Subcutaneous abdominal adipose tissue (tissue), 5 donors: ENCODE results near the gene APOOL.
"Not testable (repeated sequence)": the region's sequence is repeated elsewhere in the genome, so short reads cannot be mapped to it uniquely, and the experiment has no call there.

ENCODE experiments used
- H3K27ac ChIP-seq: one replicate; pipeline ENCODE4 v1.7.0; 2013; ENCODE audit warnings: low read depth, mild to moderate bottlenecking, inconsistent platforms, low read length, moderate library complexity
- H3K27me3 ChIP-seq, 5 donors: one replicate each; pipeline ENCODE4 v1.7.0; 2013; ENCODE audit warnings: low read length in 5 of 5, inconsistent platforms in 1 of 5; ENCODE audit not compliant: control insufficient read depth in 5 of 5, insufficient read depth in 4 of 5
- H3K36me3 ChIP-seq, 5 donors: one replicate each; pipeline ENCODE4 v1.7.0; 2013; ENCODE audit warnings: low read length in 5 of 5; ENCODE audit not compliant: control insufficient read depth in 5 of 5, insufficient read depth in 5 of 5
- H3K4me1 ChIP-seq, 5 donors: one replicate each; pipeline ENCODE4 v1.7.0; 2013; ENCODE audit warnings: low read length in 5 of 5, mild to moderate bottlenecking in 3 of 5, moderate library complexity in 1 of 5; ENCODE audit not compliant: control insufficient read depth in 5 of 5, insufficient read depth in 5 of 5
- H3K4me3 ChIP-seq, 5 donors: one replicate each; pipeline ENCODE4 v1.7.0; 2013; ENCODE audit warnings: low read length in 5 of 5, low read depth in 1 of 5
- H3K9ac ChIP-seq, 5 donors: one replicate each; pipeline ENCODE4 v1.7.0; 2013; ENCODE audit warnings: low read length in 5 of 5, mild to moderate bottlenecking in 4 of 5, moderate library complexity in 3 of 5
- H3K9me3 ChIP-seq, 5 donors: one replicate each; pipeline ENCODE4 v1.7.0; 2013; ENCODE audit warnings: low read length in 5 of 5; ENCODE audit not compliant: control insufficient read depth in 5 of 5
- donor health status: healthy.
- donor health status: healthy.
- donor health status: healthy.
- donor health status: healthy.
- donor health status: healthy.

APOOL gene

GRCh38 chrX:85003655-85004244 lies at the start of gene APOOL:
TSS of gene APOOL (plus strand) at chrX:85003877. CDS start at chrX:85003913, 36 bp downstream.
- H3K36me3 ChIP-seq = no peaks in the 10 kb centered on the region
- H3K27ac ChIP-seq = peak within 1 kb of the TSS; percentile 30
- peaks cover 0 to 3% (median 0%) of the 10 kb centered on the region in 5 donors for H3K9me3 ChIP-seq
- peak within 1 kb of the TSS; percentile 48 to 86 (median 69) for H3K9ac ChIP-seq
- peak within 1 kb of the TSS; percentile 74 to 95 (median 76) for H3K4me3 ChIP-seq
- no peaks in the 10 kb centered on the region for H3K27me3 ChIP-seq
- H3K4me1 ChIP-seq = peaks cover 0 to 10% (median 8%) of the 10 kb centered on the region in 5 donors

- no peaks in the 10 kb centered on the region for H3K9me3 ChIP-seq
- no peak overlapping the region for H3K9ac ChIP-seq
- no peak overlapping the region for H3K27ac ChIP-seq
- no peaks in the 10 kb centered on the region for H3K36me3 ChIP-seq
- H3K4me3 ChIP-seq = no peak overlapping the region
- no peaks in the 10 kb centered on the region for H3K27me3 ChIP-seq
- no peaks in the 10 kb centered on the region for H3K4me1 ChIP-seq
Observed at GRCh38 chrX:84956304-84956703, 47.4 kb upstream of the APOOL start.

- Histone ChIP-seq H3K4me3 (no peak overlapping the region), H3K36me3 (no peaks in the 10 kb centered on the region), H3K9me3 (peaks cover 0 to 10% (median 3%) of the 10 kb centered on the region in 5 donors), H3K4me1 (no peaks in the 10 kb centered on the region), H3K9ac (no peak overlapping the region), H3K27ac (no peak overlapping the region), H3K27me3 (peaks cover 0 to 5% (median 0%) of the 10 kb centered on the region in 5 donors)
Observed at GRCh38 chrX:84974803-84975202, 28.9 kb upstream of the APOOL start.

- H3K27me3 ChIP-seq = peaks cover 2 to 13% (median 9%) of the 10 kb centered on the region in 5 donors
- not testable (repeated sequence) for H3K9ac ChIP-seq, H3K9me3 ChIP-seq, H3K27ac ChIP-seq, H3K4me3 ChIP-seq, H3K36me3 ChIP-seq, H3K4me1 ChIP-seq
Observed at GRCh38 chrX:84991739-84992138, 11.9 kb upstream of the APOOL start.

- Histone ChIP-seq H3K36me3 (no peaks in the 10 kb centered on the region), H3K4me3 (no peak overlapping the region), H3K9ac (no peak overlapping the region), H3K27me3 (peaks cover 2 to 13% (median 9%) of the 10 kb centered on the region in 5 donors), H3K9me3 (peaks cover 0 to 5% (median 0%) of the 10 kb centered on the region in 5 donors), H3K4me1 (no peaks in the 10 kb centered on the region), H3K27ac (no peak overlapping the region)
Observed at GRCh38 chrX:84993150-84993549, 10.5 kb upstream of the APOOL start.

GRCh38 chrX:85001344-85001743 lies 2.3 kb upstream of the APOOL start:
- Histone ChIP-seq H3K9ac (no peak overlapping the region), H3K27ac (no peak overlapping the region), H3K4me1 (peaks cover 0 to 10% (median 8%) of the 10 kb centered on the region in 5 donors), H3K27me3 (no peaks in the 10 kb centered on the region), H3K9me3 (peaks cover 0 to 3% (median 0%) of the 10 kb centered on the region in 5 donors), H3K36me3 (no peaks in the 10 kb centered on the region), H3K4me3 (no peak overlapping the region)

- peak overlapping the region; percentile 48 to 86 (median 69) for H3K9ac ChIP-seq
- H3K4me3 ChIP-seq = peak overlapping the region; percentile 74 to 95 (median 76)
- no peaks in the 10 kb centered on the region for H3K36me3 ChIP-seq
- H3K27me3 ChIP-seq = no peaks in the 10 kb centered on the region
- peaks cover 0 to 5% (median 0%) of the 10 kb centered on the region in 5 donors for H3K9me3 ChIP-seq
- peaks cover 0 to 10% (median 8%) of the 10 kb centered on the region in 5 donors for H3K4me1 ChIP-seq
- peak overlapping the region; percentile 30 for H3K27ac ChIP-seq
Observed at GRCh38 chrX:85004255-85004654, 578 bp downstream of the APOOL start.

- Histone ChIP-seq H3K4me3 (no peak overlapping the region), H3K9ac (no peak overlapping the region), H3K9me3 (peaks cover 0 to 11% (median 4%) of the 10 kb centered on the region in 5 donors), H3K27ac (no peak overlapping the region), H3K27me3 (peaks cover 0 to 3% (median 0%) of the 10 kb centered on the region in 5 donors), H3K36me3 (no peaks in the 10 kb centered on the region), H3K4me1 (no peaks in the 10 kb centered on the region)
Observed at GRCh38 chrX:85012098-85012497, 8.4 kb downstream of the APOOL start.

- H3K4me1 ChIP-seq, H3K27ac ChIP-seq, H3K9ac ChIP-seq, H3K4me3 ChIP-seq, H3K9me3 ChIP-seq, H3K36me3 ChIP-seq, H3K27me3 ChIP-seq: not testable (repeated sequence)
Observed at GRCh38 chrX:85015351-85015750, 11.7 kb downstream of the APOOL start.

- Histone ChIP-seq H3K4me1 (no peaks in the 10 kb centered on the region), H3K36me3 (no peaks in the 10 kb centered on the region), H3K9ac (no peak overlapping the region), H3K27ac (no peak overlapping the region), H3K9me3 (peaks cover 0 to 6% (median 0%) of the 10 kb centered on the region in 5 donors), H3K4me3 (no peak overlapping the region), H3K27me3 (peaks cover 0 to 3% (median 0%) of the 10 kb centered on the region in 5 donors)
Observed at GRCh38 chrX:85017721-85018120, 14.0 kb downstream of the APOOL start.
